ENCODE measurements around the gene ATF1. TPM values are rescaled to one million over a fixed set of nuclear protein-coding genes. Genes with fewer than 3 reads are reported as not detected.
"Not testable (repeated sequence)": the region's sequence is repeated elsewhere in the genome, so short reads cannot be mapped to it uniquely, and the experiment has no call there.

Gene ATF1
- total RNA-seq, 4 donors from 2014 or later, result 10.0 to 19.4 (median 16.5) TPM

DNA sequence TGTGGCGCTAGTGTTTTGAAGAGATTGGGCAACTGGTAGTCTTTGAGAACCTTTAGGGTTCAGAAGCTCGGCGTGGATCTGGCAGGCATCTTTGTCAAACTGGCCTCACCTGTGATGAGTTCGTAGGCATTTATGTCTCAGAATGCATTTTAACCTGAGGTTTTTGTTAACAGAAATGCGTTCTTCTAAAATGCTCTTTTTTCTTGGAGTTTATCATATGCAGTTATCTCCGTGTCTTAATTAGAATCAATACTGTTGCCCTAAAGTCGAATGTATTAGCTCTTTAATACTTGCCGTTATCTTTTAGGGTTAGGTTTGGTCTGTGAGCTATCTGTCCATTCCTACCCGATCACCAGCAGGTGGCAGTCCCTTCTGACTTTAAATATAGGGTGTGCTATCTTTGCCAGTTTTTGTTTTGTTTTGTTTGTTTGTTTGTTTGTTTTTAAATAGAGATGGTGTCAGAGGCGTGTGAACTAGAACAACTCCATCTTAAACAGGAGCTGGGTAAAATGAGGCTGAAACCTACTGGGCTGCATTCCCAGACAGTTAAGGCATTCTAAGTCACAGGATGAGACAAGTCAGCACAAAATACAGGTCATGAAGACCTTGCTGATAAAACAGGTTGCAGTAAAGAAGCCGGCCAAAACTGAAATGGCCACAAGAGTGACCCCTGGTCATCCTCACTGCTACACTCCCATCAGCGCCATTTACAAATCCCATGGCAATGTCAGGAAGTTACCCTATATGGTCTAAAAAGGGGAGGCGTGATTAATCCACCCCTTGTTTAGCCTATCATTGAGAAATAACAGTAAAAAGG is 1.4 kb downstream of the ATF1 start:
- no peaks in the 10 kb centered on the region for H3K27me3 ChIP-seq
- peak overlapping the region; percentile 96 to 99 (median 97) for H3K27ac ChIP-seq
- 2 to 13% methylated on average over 8 to 13 of the region's 13 CpGs for WGBS, 2 donors (ENCODE audit: low coverage in 1 of 2)
- peak; percentile 57 for DNase-seq
- in situ Hi-C loops (cut with MboI; ENCODE audit: low pct_ligation_motif_present in 1 of 4, low pct_unique_long_range_greater_than_20kb in 1 of 4, low sequenced_read_pairs in 3 of 4), result no loop called here
- H3K9me3 ChIP-seq, result no peaks in the 10 kb centered on the region
- H3K4me3 ChIP-seq, result peak overlapping the region; percentile 88 to 93 (median 92)
- H3K36me3 ChIP-seq, result no peaks in the 10 kb centered on the region
- intact Hi-C loops (cut with DNase I; ENCODE audit: low total_unique reads), result no loop called here
- H3K4me1 ChIP-seq, result peaks cover 5 to 60% (median 41%) of the 10 kb centered on the region in 4 donors
- TF ChIP-seq EP300 (IDR thresholded peaks at IDR 0.05; ENCODE audit: low read depth) (no peak), POLR2AphosphoS5 (IDR thresholded peaks at IDR 0.05) (no peak), POLR2A (IDR thresholded peaks at IDR 0.05) (no peak)
- TF ChIP-seq, protein P1, sequence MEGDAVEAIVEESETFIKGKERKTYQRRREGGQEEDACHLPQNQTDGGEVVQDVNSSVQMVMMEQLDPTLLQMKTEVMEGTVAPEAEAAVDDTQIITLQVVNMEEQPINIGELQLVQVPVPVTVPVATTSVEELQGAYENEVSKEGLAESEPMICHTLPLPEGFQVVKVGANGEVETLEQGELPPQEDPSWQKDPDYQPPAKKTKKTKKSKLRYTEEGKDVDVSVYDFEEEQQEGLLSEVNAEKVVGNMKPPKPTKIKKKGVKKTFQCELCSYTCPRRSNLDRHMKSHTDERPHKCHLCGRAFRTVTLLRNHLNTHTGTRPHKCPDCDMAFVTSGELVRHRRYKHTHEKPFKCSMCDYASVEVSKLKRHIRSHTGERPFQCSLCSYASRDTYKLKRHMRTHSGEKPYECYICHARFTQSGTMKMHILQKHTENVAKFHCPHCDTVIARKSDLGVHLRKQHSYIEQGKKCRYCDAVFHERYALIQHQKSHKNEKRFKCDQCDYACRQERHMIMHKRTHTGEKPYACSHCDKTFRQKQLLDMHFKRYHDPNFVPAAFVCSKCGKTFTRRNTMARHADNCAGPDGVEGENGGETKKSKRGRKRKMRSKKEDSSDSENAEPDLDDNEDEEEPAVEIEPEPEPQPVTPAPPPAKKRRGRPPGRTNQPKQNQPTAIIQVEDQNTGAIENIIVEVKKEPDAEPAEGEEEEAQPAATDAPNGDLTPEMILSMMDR (IDR thresholded peaks at IDR 0.05), result peak; percentile 57 to 86 (median 68)

DNA sequence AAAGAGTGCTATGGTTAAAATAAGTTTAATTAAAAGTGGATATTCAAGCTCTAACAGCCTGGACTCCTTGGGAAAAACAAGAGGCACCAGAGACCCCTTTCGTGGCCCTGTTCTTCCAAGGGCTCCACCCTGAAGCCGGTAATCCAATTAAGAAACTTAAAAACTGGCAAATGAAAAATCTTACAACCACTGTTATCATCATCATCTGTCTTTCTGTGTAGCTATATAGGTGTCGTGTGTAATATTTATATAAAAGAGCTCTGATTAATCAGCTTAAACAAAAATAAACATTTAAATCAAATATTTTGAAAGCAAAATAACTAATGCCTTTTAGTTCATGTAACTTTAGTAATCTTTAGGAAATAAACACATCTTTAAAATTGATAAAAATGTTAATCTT is 4.5 kb downstream of the ATF1 start:
- DNase-seq, result no peak
- in situ Hi-C loops (cut with MboI; ENCODE audit: low pct_ligation_motif_present in 1 of 4, low pct_unique_long_range_greater_than_20kb in 1 of 4, low sequenced_read_pairs in 3 of 4) (no loop called here), intact Hi-C loops (cut with DNase I; ENCODE audit: low total_unique reads) (no loop called here)
- no peak for TF ChIP-seq POLR2AphosphoS5 (IDR thresholded peaks at IDR 0.05)
- no peak for TF ChIP-seq POLR2A (IDR thresholded peaks at IDR 0.05)
- TF ChIP-seq, protein P1 (IDR thresholded peaks at IDR 0.05), result no peak
- no peak for TF ChIP-seq EP300 (IDR thresholded peaks at IDR 0.05; ENCODE audit: low read depth)
- Histone ChIP-seq H3K27ac (peak overlapping the region; percentile 28 to 76 (median 66)), H3K9me3 (no peaks in the 10 kb centered on the region), H3K36me3 (peaks cover 0 to 8% (median 0%) of the 10 kb centered on the region in 4 donors), H3K27me3 (no peaks in the 10 kb centered on the region), H3K4me1 (peaks cover 5 to 47% (median 31%) of the 10 kb centered on the region in 4 donors), H3K4me3 (no peak overlapping the region)
- 52 to 62% methylated on average over 3 of the region's 3 CpGs for WGBS, 2 donors (ENCODE audit: low coverage in 1 of 2)

DNA sequence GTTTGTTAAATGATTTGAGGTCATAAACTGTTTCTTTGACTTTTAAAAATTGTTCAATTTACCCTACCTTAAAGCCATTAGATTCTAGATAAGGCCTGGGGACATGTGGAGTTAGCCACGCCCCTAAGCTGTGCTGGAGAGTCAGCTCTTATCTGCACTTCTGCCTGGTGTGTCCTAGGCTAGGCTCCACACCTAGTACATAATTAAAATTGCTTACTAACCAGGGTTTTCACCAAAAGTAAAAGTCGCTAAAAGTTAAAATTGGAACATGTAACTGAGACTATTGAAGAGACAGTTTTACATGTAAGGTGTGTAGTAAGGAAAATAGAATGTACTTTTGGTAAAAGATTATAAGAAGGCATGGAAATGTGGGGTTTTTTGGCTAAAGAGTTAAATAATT is 4.9 kb downstream of the ATF1 start:
- Histone ChIP-seq H3K4me1 (peaks cover 5 to 51% (median 35%) of the 10 kb centered on the region in 4 donors), H3K27ac (peak overlapping the region; percentile 26 to 76 (median 66))
- peak; percentile 75 for DNase-seq
- H3K4me3 ChIP-seq; H3K9me3 ChIP-seq; intact Hi-C loops (cut with DNase I; ENCODE audit: low total_unique reads); in situ Hi-C loops (cut with MboI; ENCODE audit: low pct_ligation_motif_present in 1 of 4, low pct_unique_long_range_greater_than_20kb in 1 of 4, low sequenced_read_pairs in 3 of 4); H3K27me3 ChIP-seq; H3K36me3 ChIP-seq: not testable (repeated sequence)
- WGBS, 2 donors (ENCODE audit: low coverage in 1 of 2), result 56 to 61% methylated on average over 2 of the region's 2 CpGs

DNA sequence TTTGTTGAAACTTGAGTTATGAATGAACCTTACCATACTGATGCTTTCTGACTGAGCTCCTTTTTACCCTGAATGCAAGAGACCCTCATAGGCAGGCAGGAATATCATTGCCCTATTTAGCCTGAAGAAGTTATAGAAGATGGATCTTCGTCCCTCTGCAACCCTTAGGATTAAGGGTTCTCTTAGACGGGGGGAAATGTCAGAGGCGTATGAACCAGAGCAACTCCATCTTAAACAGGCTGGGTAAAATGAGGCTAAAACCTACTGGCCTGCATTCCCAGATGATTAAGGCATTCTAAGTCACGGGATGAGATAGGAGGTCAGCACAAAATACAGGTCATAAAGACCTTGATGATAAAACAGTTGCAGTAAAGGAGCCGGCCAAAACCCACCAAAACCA is 7.5 kb downstream of the ATF1 start:
- H3K4me1 ChIP-seq, result peaks cover 0 to 48% (median 27%) of the 10 kb centered on the region in 4 donors
- WGBS, 2 donors (ENCODE audit: low coverage in 1 of 2), result 97 to 100% methylated on average over 3 to 5 of the region's 5 CpGs
- no peaks in the 10 kb centered on the region for H3K27me3 ChIP-seq
- TF ChIP-seq EP300 (IDR thresholded peaks at IDR 0.05; ENCODE audit: low read depth) (no peak), POLR2AphosphoS5 (IDR thresholded peaks at IDR 0.05) (no peak), POLR2A (IDR thresholded peaks at IDR 0.05) (no peak)
- TF ChIP-seq, protein P1 (IDR thresholded peaks at IDR 0.05), result no peak
- DNase-seq, result no peak
- no peak overlapping the region for H3K27ac ChIP-seq
- no peaks in the 10 kb centered on the region for H3K9me3 ChIP-seq
- intact Hi-C loops (cut with DNase I; ENCODE audit: low total_unique reads) (no loop called here), in situ Hi-C loops (cut with MboI; ENCODE audit: low pct_ligation_motif_present in 1 of 4, low pct_unique_long_range_greater_than_20kb in 1 of 4, low sequenced_read_pairs in 3 of 4) (no loop called here)
- H3K36me3 ChIP-seq, result peaks cover 0 to 8% (median 0%) of the 10 kb centered on the region in 4 donors
- H3K4me3 ChIP-seq, result no peak overlapping the region

All from transverse colon (tissue), 4 donors.